WTC11 (cell line): ENCODE results near the gene CAMK1. TPM values are rescaled to one million over a fixed set of nuclear protein-coding genes. Genes with fewer than 3 reads are reported as not detected.

ENCODE experiments used
- ATAC-seq: fragments of 200-7000 bp; cut with Tn5 transposase; 2 replicates; pipeline ENCODE4 v1.10.0; 2021; ENCODE audit warnings: mild to moderate bottlenecking, moderate library complexity
- CTCF ChIA-PET: fragments of 300-600 bp; sonication (Branson Sonifier 250); formaldehyde crosslinking; loops from one replicate; lab custom pipeline; 2021; ENCODE audit warnings: antibody characterized with exemption; lab: Charles Lee
- POLR2A ChIA-PET: fragments of 350-600 bp; sonication (Branson Sonifier 250); formaldehyde crosslinking; loops from one replicate; lab custom pipeline; 2021; ENCODE audit warnings: antibody characterized with exemption; lab: Charles Lee
- DNase-seq: peaks from one replicate; pipeline ENCODE4 v3.0.0; 2021; ENCODE audit warnings: low spot score
- H3K27ac Mint-ChIP-seq: 2 replicates; pipeline ENCODE4 v1.8.0; 2021; ENCODE audit warnings: mixed read lengths
- H3K27me3 Mint-ChIP-seq: 2 replicates; pipeline ENCODE4 v1.8.0; 2021; ENCODE audit warnings: low read depth, mild to moderate bottlenecking, moderate library complexity, mixed read lengths
- H3K36me3 Mint-ChIP-seq: 2 replicates; pipeline ENCODE4 v1.8.0; 2021; ENCODE audit warnings: mixed read lengths
- H3K4me1 Mint-ChIP-seq: 2 replicates; pipeline ENCODE4 v1.8.0; 2022; ENCODE audit warnings: mixed read lengths
- H3K4me3 Mint-ChIP-seq: 2 replicates; pipeline ENCODE4 v1.8.0; 2021; ENCODE audit warnings: mild to moderate bottlenecking, moderate library complexity, mixed read lengths
- H3K9me3 Mint-ChIP-seq: 2 replicates; pipeline ENCODE4 v1.8.0; 2021; ENCODE audit warnings: mixed read lengths
- ATF3 ChIP-seq: sonication (generic); formaldehyde crosslinking; conservative IDR thresholded peaks from 2 replicates; pipeline ENCODE4 v1.8.1; 2022; ENCODE audit warnings: mild to moderate bottlenecking, missing genetic modification reagents
- ELF4 ChIP-seq: sonication (generic); formaldehyde crosslinking; IDR thresholded peaks from 2 replicates; pipeline ENCODE4 v1.8.1; 2022; ENCODE audit warnings: low read depth, mild to moderate bottlenecking, moderate library complexity, missing genetic modification reagents
- GTF2I ChIP-seq: fragments of 250-450 bp; sonication (Bioruptor Pico); conservative IDR thresholded peaks from 2 replicates; pipeline ENCODE4 v1.4.0; 2021; ENCODE audit warnings: mild to moderate bottlenecking
- IRF1 ChIP-seq: sonication (generic); formaldehyde crosslinking; IDR thresholded peaks from 2 replicates; pipeline ENCODE4 v1.8.0; 2023; ENCODE audit warnings: missing genetic modification reagents
- IRF2 ChIP-seq: sonication (generic); formaldehyde crosslinking; IDR thresholded peaks from 2 replicates; pipeline ENCODE4 v1.8.0; 2022; ENCODE audit warnings: low read depth, missing genetic modification reagents, borderline replicate concordance
- MXD4 ChIP-seq: fragments of 250-450 bp; sonication (Bioruptor Pico); IDR thresholded peaks from 2 replicates; pipeline ENCODE4 v1.8.0; 2021; ENCODE audit warnings: mild to moderate bottlenecking, moderate library complexity, borderline replicate concordance
- MYBL2 ChIP-seq: sonication (generic); formaldehyde crosslinking; IDR thresholded peaks from 2 replicates; pipeline ENCODE4 v1.8.1; 2023; ENCODE audit warnings: mild to moderate bottlenecking, moderate library complexity, missing genetic modification reagents
- NFE2L1 ChIP-seq: sonication (generic); formaldehyde crosslinking; IDR thresholded peaks from 2 replicates; pipeline ENCODE4 v1.8.1; 2023; ENCODE audit warnings: missing genetic modification reagents
- NFYB ChIP-seq: sonication (generic); formaldehyde crosslinking; conservative IDR thresholded peaks from 2 replicates; pipeline ENCODE4 v1.8.0; 2022; ENCODE audit warnings: low read depth, missing genetic modification reagents
- NR1H2 ChIP-seq: sonication (generic); formaldehyde crosslinking; IDR thresholded peaks from 2 replicates; pipeline ENCODE4 v1.9.0; 2021; ENCODE audit warnings: mild to moderate bottlenecking, moderate library complexity, missing genetic modification reagents
- RELA ChIP-seq: sonication (generic); formaldehyde crosslinking; IDR thresholded peaks from 2 replicates; pipeline ENCODE4 v1.8.1; 2022; ENCODE audit warnings: missing genetic modification reagents, mild to moderate bottlenecking, borderline replicate concordance
- RORB ChIP-seq: fragments of 250-450 bp; sonication (Bioruptor Pico); IDR thresholded peaks from 2 replicates; pipeline ENCODE4 v1.9.0; 2021; ENCODE audit warnings: mild to moderate bottlenecking
- SOX15 ChIP-seq: fragments of 250-450 bp; sonication (Bioruptor Pico); IDR thresholded peaks from 2 replicates; pipeline ENCODE4 v1.9.0; 2021; ENCODE audit warnings: mild to moderate bottlenecking
- ZNF138 ChIP-seq: sonication (generic); formaldehyde crosslinking; conservative IDR thresholded peaks from 2 replicates; pipeline ENCODE4 v1.8.1; 2022; ENCODE audit warnings: mild to moderate bottlenecking, moderate library complexity, missing genetic modification reagents
- ZNF317 ChIP-seq: sonication (generic); formaldehyde crosslinking; IDR thresholded peaks from 2 replicates; pipeline ENCODE4 v1.8.1; 2023; ENCODE audit warnings: low read depth, mild to moderate bottlenecking, moderate library complexity, missing genetic modification reagents, borderline replicate concordance
- ZNF416 ChIP-seq: fragments of 250-450 bp; sonication (Bioruptor Pico); IDR thresholded peaks from 2 replicates; pipeline ENCODE4 v1.9.0; 2021; ENCODE audit warnings: mild to moderate bottlenecking, inconsistent platforms
- ZNF532 ChIP-seq: fragments of 250-450 bp; sonication (Bioruptor Pico); IDR thresholded peaks from 2 replicates; pipeline ENCODE4 v1.9.0; 2021; ENCODE audit warnings: mild to moderate bottlenecking, borderline replicate concordance
- total RNA-seq: library from RNA; stranded (reverse); gene quantifications from 3 replicates; pipeline ENCODE4 v1.2.3, GENCODE V29; 2021
- TF ChIP-seq, protein P1 (sequence below): sonication (generic); formaldehyde crosslinking; IDR thresholded peaks from 2 replicates; pipeline ENCODE4 v1.8.0; 2022; ENCODE audit warnings: mild to moderate bottlenecking, missing genetic modification reagents
- TF ChIP-seq, protein P2 (sequence below): sonication (generic); formaldehyde crosslinking; IDR thresholded peaks from 2 replicates; pipeline ENCODE4 v1.8.1; 2023; ENCODE audit warnings: mild to moderate bottlenecking, moderate library complexity, missing genetic modification reagents
- TF ChIP-seq, protein P3 (sequence below): sonication (generic); formaldehyde crosslinking; IDR thresholded peaks from 2 replicates; pipeline ENCODE4 v1.8.0; 2023; ENCODE audit warnings: missing genetic modification reagents, mild to moderate bottlenecking, borderline replicate concordance
- TF ChIP-seq, protein P4 (sequence below): fragments of 250-450 bp; sonication (Bioruptor Pico); IDR thresholded peaks from 2 replicates; pipeline ENCODE4 v2.1.2; 2022; ENCODE audit warnings: mild to moderate bottlenecking, moderate library complexity

Gene CAMK1
- total RNA-seq, 1 experiment from 2014 or later = 3.1 TPM

- CTCF ChIA-PET = no interaction called here
- DNase-seq (no peak), ATAC-seq (no peak)
- Mint-ChIP-seq H3K4me1 (0 out of 2 replicates have a peak, but pooled peaks cover 2% of the 10 kb centered on the region), H3K27ac (no peak overlapping the region), H3K36me3 (peaks cover 56% of the 10 kb centered on the region), H3K9me3 (no peaks in the 10 kb centered on the region), H3K27me3 (no peaks in the 10 kb centered on the region), H3K4me3 (no peak overlapping the region)
- no peak for TF ChIP-seq ZNF138 (CRISPR knock-in tag)
- TF ChIP-seq ELF4 = no peak
- TF ChIP-seq, protein P1, sequence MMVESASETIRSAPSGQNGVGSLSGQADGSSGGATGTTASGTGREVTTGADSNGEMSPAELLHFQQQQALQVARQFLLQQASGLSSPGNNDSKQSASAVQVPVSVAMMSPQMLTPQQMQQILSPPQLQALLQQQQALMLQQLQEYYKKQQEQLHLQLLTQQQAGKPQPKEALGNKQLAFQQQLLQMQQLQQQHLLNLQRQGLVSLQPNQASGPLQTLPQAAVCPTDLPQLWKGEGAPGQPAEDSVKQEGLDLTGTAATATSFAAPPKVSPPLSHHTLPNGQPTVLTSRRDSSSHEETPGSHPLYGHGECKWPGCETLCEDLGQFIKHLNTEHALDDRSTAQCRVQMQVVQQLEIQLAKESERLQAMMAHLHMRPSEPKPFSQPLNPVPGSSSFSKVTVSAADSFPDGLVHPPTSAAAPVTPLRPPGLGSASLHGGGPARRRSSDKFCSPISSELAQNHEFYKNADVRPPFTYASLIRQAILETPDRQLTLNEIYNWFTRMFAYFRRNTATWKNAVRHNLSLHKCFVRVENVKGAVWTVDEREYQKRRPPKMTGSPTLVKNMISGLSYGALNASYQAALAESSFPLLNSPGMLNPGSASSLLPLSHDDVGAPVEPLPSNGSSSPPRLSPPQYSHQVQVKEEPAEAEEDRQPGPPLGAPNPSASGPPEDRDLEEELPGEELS (CRISPR knock-in tag) = no peak
- TF ChIP-seq IRF1 = no peak
- TF ChIP-seq, protein P2, sequence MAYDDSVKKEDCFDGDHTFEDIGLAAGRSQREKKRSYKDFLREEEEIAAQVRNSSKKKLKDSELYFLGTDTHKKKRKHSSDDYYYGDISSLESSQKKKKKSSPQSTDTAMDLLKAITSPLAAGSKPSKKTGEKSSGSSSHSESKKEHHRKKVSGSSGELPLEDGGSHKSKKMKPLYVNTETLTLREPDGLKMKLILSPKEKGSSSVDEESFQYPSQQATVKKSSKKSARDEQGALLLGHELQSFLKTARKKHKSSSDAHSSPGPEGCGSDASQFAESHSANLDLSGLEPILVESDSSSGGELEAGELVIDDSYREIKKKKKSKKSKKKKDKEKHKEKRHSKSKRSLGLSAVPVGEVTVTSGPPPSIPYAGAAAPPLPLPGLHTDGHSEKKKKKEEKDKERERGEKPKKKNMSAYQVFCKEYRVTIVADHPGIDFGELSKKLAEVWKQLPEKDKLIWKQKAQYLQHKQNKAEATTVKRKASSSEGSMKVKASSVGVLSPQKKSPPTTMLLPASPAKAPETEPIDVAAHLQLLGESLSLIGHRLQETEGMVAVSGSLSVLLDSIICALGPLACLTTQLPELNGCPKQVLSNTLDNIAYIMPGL (CRISPR knock-in tag) = no peak
- TF ChIP-seq RORB (CRISPR knock-in tag) = no peak
- TF ChIP-seq IRF2 (CRISPR knock-in tag) = no peak
- POLR2A ChIA-PET = interaction anchor here (0.5 to 1.3 kb wide), 2 partner anchors 11 to 444 kb away, joined by 4 to 6 read pairs; partner anchors contain the start of genes ARPC4 and TADA3
These were observed 33.7 kb upstream of the CAMK1 start for GRCh38 chr3:9803494-9803893.

GRCh38 chr3:9800529-9800928, 30.8 kb upstream of the CAMK1 start:
- DNase-seq (no peak), ATAC-seq (peak; percentile 48; the same call in 1 of the 2 replicates)
- H3K27ac Mint-ChIP-seq = no peak overlapping the region
- peaks cover 73% of the 10 kb centered on the region for H3K36me3 Mint-ChIP-seq
- no peaks in the 10 kb centered on the region for H3K4me1 Mint-ChIP-seq
- no peaks in the 10 kb centered on the region for H3K9me3 Mint-ChIP-seq
- no peaks in the 10 kb centered on the region for H3K27me3 Mint-ChIP-seq
- no peak overlapping the region for H3K4me3 Mint-ChIP-seq
- CTCF ChIA-PET = interaction anchor here (0.6 kb wide), 1 partner anchor 48 kb away, joined by 4 read pairs; no protein-coding TSS in a partner anchor
- POLR2A ChIA-PET = no interaction called here
- TF ChIP-seq ATF3 (CRISPR knock-in tag) = no peak
- TF ChIP-seq MXD4 = no peak
- no peak for TF ChIP-seq IRF2 (CRISPR knock-in tag)
- no peak for TF ChIP-seq NFE2L1 (CRISPR knock-in tag)
- TF ChIP-seq, protein P3, sequence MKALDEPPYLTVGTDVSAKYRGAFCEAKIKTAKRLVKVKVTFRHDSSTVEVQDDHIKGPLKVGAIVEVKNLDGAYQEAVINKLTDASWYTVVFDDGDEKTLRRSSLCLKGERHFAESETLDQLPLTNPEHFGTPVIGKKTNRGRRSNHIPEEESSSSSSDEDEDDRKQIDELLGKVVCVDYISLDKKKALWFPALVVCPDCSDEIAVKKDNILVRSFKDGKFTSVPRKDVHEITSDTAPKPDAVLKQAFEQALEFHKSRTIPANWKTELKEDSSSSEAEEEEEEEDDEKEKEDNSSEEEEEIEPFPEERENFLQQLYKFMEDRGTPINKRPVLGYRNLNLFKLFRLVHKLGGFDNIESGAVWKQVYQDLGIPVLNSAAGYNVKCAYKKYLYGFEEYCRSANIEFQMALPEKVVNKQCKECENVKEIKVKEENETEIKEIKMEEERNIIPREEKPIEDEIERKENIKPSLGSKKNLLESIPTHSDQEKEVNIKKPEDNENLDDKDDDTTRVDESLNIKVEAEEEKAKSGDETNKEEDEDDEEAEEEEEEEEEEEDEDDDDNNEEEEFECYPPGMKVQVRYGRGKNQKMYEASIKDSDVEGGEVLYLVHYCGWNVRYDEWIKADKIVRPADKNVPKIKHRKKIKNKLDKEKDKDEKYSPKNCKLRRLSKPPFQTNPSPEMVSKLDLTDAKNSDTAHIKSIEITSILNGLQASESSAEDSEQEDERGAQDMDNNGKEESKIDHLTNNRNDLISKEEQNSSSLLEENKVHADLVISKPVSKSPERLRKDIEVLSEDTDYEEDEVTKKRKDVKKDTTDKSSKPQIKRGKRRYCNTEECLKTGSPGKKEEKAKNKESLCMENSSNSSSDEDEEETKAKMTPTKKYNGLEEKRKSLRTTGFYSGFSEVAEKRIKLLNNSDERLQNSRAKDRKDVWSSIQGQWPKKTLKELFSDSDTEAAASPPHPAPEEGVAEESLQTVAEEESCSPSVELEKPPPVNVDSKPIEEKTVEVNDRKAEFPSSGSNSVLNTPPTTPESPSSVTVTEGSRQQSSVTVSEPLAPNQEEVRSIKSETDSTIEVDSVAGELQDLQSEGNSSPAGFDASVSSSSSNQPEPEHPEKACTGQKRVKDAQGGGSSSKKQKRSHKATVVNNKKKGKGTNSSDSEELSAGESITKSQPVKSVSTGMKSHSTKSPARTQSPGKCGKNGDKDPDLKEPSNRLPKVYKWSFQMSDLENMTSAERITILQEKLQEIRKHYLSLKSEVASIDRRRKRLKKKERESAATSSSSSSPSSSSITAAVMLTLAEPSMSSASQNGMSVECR (CRISPR knock-in tag) = no peak
- TF ChIP-seq SOX15 = no peak
- TF ChIP-seq ZNF416 (CRISPR knock-in tag) = no peak
- no peak for TF ChIP-seq NR1H2
- TF ChIP-seq GTF2I (CRISPR knock-in tag) = no peak
- TF ChIP-seq NFYB (CRISPR knock-in tag) = no peak
- no peak for TF ChIP-seq MYBL2 (CRISPR knock-in tag)
- TF ChIP-seq ZNF532 (CRISPR knock-in tag) = no peak
- TF ChIP-seq RELA (CRISPR knock-in tag) = no peak
- TF ChIP-seq ZNF317 (CRISPR knock-in tag) = no peak
- TF ChIP-seq, protein P4, sequence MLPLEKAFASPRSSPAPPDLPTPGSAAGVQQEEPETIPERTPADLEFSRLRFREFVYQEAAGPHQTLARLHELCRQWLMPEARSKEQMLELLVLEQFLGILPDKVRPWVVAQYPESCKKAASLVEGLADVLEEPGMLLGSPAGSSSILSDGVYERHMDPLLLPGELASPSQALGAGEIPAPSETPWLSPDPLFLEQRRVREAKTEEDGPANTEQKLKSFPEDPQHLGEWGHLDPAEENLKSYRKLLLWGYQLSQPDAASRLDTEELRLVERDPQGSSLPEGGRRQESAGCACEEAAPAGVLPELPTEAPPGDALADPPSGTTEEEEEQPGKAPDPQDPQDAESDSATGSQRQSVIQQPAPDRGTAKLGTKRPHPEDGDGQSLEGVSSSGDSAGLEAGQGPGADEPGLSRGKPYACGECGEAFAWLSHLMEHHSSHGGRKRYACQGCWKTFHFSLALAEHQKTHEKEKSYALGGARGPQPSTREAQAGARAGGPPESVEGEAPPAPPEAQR (CRISPR knock-in tag) = no peak
